Left lung (tissue), 14 donors: Measurements from ENCODE around the gene LHFPL2. TPM values are rescaled to one million over a fixed set of nuclear protein-coding genes. Genes with fewer than 3 reads are reported as not detected.
"Not testable (repeated sequence)": the region's sequence is repeated elsewhere in the genome, so short reads cannot be mapped to it uniquely, and the experiment has no call there.

Source experiments
- ATAC-seq: fragments of 200-7000 bp; cut with Tn5 transposase; one replicate; pipeline ENCODE4 v1.9.1; 2020; ENCODE audit warnings: moderate library complexity
- DNase-seq, 4 donors: peaks; one replicate each; pipeline ENCODE4 v3.0.0-alpha.2; 2013 to 2020
- H3K27ac ChIP-seq, 2 donors: fragments of 200-600 bp; sonication (generic) in 1 of 2; one replicate each; pipeline versions ENCODE4 v1.5.0 to v1.8.0; 2020 to 2021
- H3K27me3 ChIP-seq, 2 donors: fragments of 200-600 bp; sonication (generic) in 1 of 2; one replicate each; pipeline versions ENCODE4 v1.5.0 to v1.8.0; 2020 to 2021
- H3K36me3 ChIP-seq, 2 donors: fragments of 200-600 bp; sonication (generic) in 1 of 2; one replicate each; pipeline versions ENCODE4 v1.5.0 to v1.8.0; 2020 to 2021
- H3K4me1 ChIP-seq, 2 donors: fragments of 200-600 bp; one replicate each; pipeline ENCODE4 v1.8.0; 2021
- H3K4me3 ChIP-seq, 2 donors: fragments of 200-600 bp; sonication (generic) in 1 of 2; one replicate each; pipeline versions ENCODE4 v1.5.0 to v1.8.0; 2020 to 2021; ENCODE audit warnings: mild to moderate bottlenecking in 1 of 2
- H3K9me3 ChIP-seq, 2 donors: fragments of 200-600 bp; sonication (generic) in 1 of 2; one replicate each; pipeline versions ENCODE4 v1.5.0 to v1.8.0; 2020 to 2021
- CTCF ChIP-seq, 2 donors: fragments of 200-600 bp; sonication (generic) in 1 of 2; IDR thresholded peaks; one replicate each; pipeline versions ENCODE4 v1.5.0 to v1.8.0; 2021; ENCODE audit warnings: antibody characterized with exemption in 2 of 2
- intact Hi-C, 2 donors: fragments of 100-400 bp; cut with DNase I; formaldehyde crosslinking; loops; one replicate each; pipeline versions ENCODE4 v1.11.2 to v1.14.2; 2022
- long read RNA-seq, 12 donors: library from polyadenylated mRNA in 2 of 12; unstranded in 2 of 12; transcript quantifications; one replicate each; pipeline ENCODE4 v2.0.0 and lab custom pipeline, GENCODE V29; 2019 to 2026
- polyA plus RNA-seq, 6 donors: library from polyadenylated mRNA; unstranded; fragments of 120-200 nt; gene quantifications; one replicate each; pipeline ENCODE4 v1.2.1, GENCODE V29; 2013; ENCODE audit not compliant: insufficient read length in 6 of 6
- total RNA-seq, 2 donors: library from RNA; stranded (reverse); fragmentation: NEBNext Ultra II Directional; extraction: Animal tissue kit (Norgen Biotek cat#: 25700); gene quantifications; one replicate each; pipeline ENCODE4 v1.2.1, GENCODE V29; 2021
- donor health status: DM: no; HTN: yes; CAD: no.
- donor health status: DM: no; HTN: no; CAD: no.

Gene LHFPL2
- total RNA-seq, result 10 to 100 TPM; 49.3 to 89.9 TPM
- polyA plus RNA-seq, result 10 to 100 TPM; 39.6 to 52.7 (median 47.7) TPM
- long read RNA-seq, donor 1, full-length matches to known transcripts, result 9 of 9 reads
- long read RNA-seq, donor 1, partial matches to known transcripts, result 0 of 9 reads
- long read RNA-seq, donor 1, other reads (novel, unspliced or antisense), result 0 of 9 reads
- long read RNA-seq, donor 2, full-length matches to known transcripts, result 12 of 12 reads
- long read RNA-seq, donor 2, partial matches to known transcripts, result 0 of 12 reads
- long read RNA-seq, donor 2, other reads (novel, unspliced or antisense), result 0 of 12 reads
- long read RNA-seq, donor 3, full-length matches to known transcripts, result 7 of 7 reads
- long read RNA-seq, donor 3, partial matches to known transcripts, result 0 of 7 reads
- long read RNA-seq, donor 3, other reads (novel, unspliced or antisense), result 0 of 7 reads
- long read RNA-seq, donor 4, full-length matches to known transcripts, result 1 of 2 reads
- long read RNA-seq, donor 4, partial matches to known transcripts, result 1 of 2 reads
- long read RNA-seq, donor 4, other reads (novel, unspliced or antisense), result 0 of 2 reads
- long read RNA-seq, donor 5, full-length matches to known transcripts, result 10 of 28 reads
- long read RNA-seq, donor 5, partial matches to known transcripts, result 18 of 28 reads
- long read RNA-seq, donor 5, other reads (novel, unspliced or antisense), result 0 of 28 reads
- long read RNA-seq, donor 6, full-length matches to known transcripts, result 3 of 3 reads
- long read RNA-seq, donor 6, partial matches to known transcripts, result 0 of 3 reads
- long read RNA-seq, donor 6, other reads (novel, unspliced or antisense), result 0 of 3 reads
- long read RNA-seq, donor 7, full-length matches to known transcripts, result 1 of 1 reads
- long read RNA-seq, donor 7, partial matches to known transcripts, result 0 of 1 reads
- long read RNA-seq, donor 7, other reads (novel, unspliced or antisense), result 0 of 1 reads
- long read RNA-seq, donor 8, full-length matches to known transcripts, result 4 of 4 reads
- long read RNA-seq, donor 8, partial matches to known transcripts, result 0 of 4 reads
- long read RNA-seq, donor 8, other reads (novel, unspliced or antisense), result 0 of 4 reads
- long read RNA-seq, donor 9, result 0 reads
- long read RNA-seq, donor 10, partial matches to known transcripts, result 3 of 7 reads
- long read RNA-seq, donor 10, other reads (novel, unspliced or antisense), result 4 of 7 reads
- long read RNA-seq, donor 11, full-length matches to known transcripts, result 4 of 10 reads
- long read RNA-seq, donor 11, partial matches to known transcripts, result 6 of 10 reads
- long read RNA-seq, donor 11, other reads (novel, unspliced or antisense), result 0 of 10 reads
- long read RNA-seq, donor 12, full-length matches to known transcripts, result 7 of 7 reads
- long read RNA-seq, donor 12, partial matches to known transcripts, result 0 of 7 reads
- long read RNA-seq, donor 12, other reads (novel, unspliced or antisense), result 0 of 7 reads

- no peaks in the 10 kb centered on the region for H3K36me3 ChIP-seq
- TF ChIP-seq CTCF (IDR thresholded peaks at IDR 0.05), result no peak
- peak within 1 kb of the TSS; percentile 84 to 91 for H3K27ac ChIP-seq
- H3K4me1 ChIP-seq, result peaks cover 8 to 28% of the 10 kb centered on the region in 2 donors
- ATAC-seq (peak; percentile 88), DNase-seq (peak; percentile 80 to 93 (median 86))
- intact Hi-C loops, result no loop called here
- H3K4me3 ChIP-seq, result peak within 1 kb of the TSS; percentile 62 to 70
- H3K9me3 ChIP-seq, result no peaks in the 10 kb centered on the region
- H3K27me3 ChIP-seq, result peaks cover 0 to 41% of the 10 kb centered on the region in 2 donors
Measured at GRCh38 chr5:78648359-78649210, at the start of gene LHFPL2. Gene LHFPL2 (minus strand): TSS chr5:78648772. CDS start chr5:78510213, 138,559 bp downstream.

GRCh38 chr5:78696637-78697036, 48.1 kb upstream of the LHFPL2 start:
- Histone ChIP-seq H3K4me3 (no peak overlapping the region), H3K27me3 (no peaks in the 10 kb centered on the region), H3K36me3 (no peaks in the 10 kb centered on the region), H3K27ac (no peak overlapping the region), H3K9me3 (peaks cover 0 to 4% of the 10 kb centered on the region in 2 donors), H3K4me1 (peaks cover 0 to 6% of the 10 kb centered on the region in 2 donors)
- ATAC-seq, result no peak
- intact Hi-C loops, result no loop called here
- DNase-seq, result no peak
- TF ChIP-seq CTCF (IDR thresholded peaks at IDR 0.05), result no peak

- ATAC-seq, DNase-seq, intact Hi-C loops, H3K27me3 ChIP-seq, H3K27ac ChIP-seq, H3K4me1 ChIP-seq, H3K9me3 ChIP-seq, H3K36me3 ChIP-seq, H3K4me3 ChIP-seq: not testable (repeated sequence)
Measured at GRCh38 chr5:78696052-78696451, 47.5 kb upstream of the LHFPL2 start.

- DNase-seq (no peak), ATAC-seq (no peak)
- TF ChIP-seq CTCF (IDR thresholded peaks at IDR 0.05), result no peak
- no peak overlapping the region for H3K27ac ChIP-seq
- no peaks in the 10 kb centered on the region for H3K36me3 ChIP-seq
- H3K9me3 ChIP-seq, result peaks cover 0 to 4% of the 10 kb centered on the region in 2 donors
- intact Hi-C loops, result no loop called here
- H3K4me3 ChIP-seq, result no peak overlapping the region
- no peaks in the 10 kb centered on the region for H3K27me3 ChIP-seq
- no peaks in the 10 kb centered on the region for H3K4me1 ChIP-seq
Measured at GRCh38 chr5:78693339-78693738, 44.8 kb upstream of the LHFPL2 start.
